H1 (cell line): ENCODE results near the gene BARX1. TPM values are rescaled to one million over a fixed set of nuclear protein-coding genes. Genes with fewer than 3 reads are reported as not detected.

Experiments used
- CTCF ChIA-PET: fragments of 300-600 bp; sonication (Branson Sonifier 250); formaldehyde crosslinking; loops from one replicate; lab custom pipeline; 2021; ENCODE audit not compliant: partially characterized antibody; lab: Charles Lee
- POLR2A ChIA-PET: fragments of 300-600 bp; sonication (Branson Sonifier 250); formaldehyde crosslinking; loops from one replicate; lab custom pipeline; 2021; ENCODE audit warnings: inconsistent platforms; ENCODE audit not compliant: partially characterized antibody; lab: Charles Lee
- DNase-seq, 2 experiments: peaks; one replicate each; pipeline versions ENCODE4 v3.0.0 to v3.0.0-alpha.2; 2010 to 2022; ENCODE audit warnings: low spot score in 2 of 2, low read depth in 1 of 2, mixed read lengths in 1 of 2
- FAIRE-seq: peaks from 2 replicates; lab custom pipeline; 2011; peaks lifted over from hg19 to GRCh38; lab: Jason Lieb, UNC
- H2AFZ ChIP-seq: 2 replicates; pipeline ENCODE4 v1.8.1; 2012; ENCODE audit warnings: low read length, inconsistent platforms
- H2AK5ac ChIP-seq: 2 replicates; pipeline ENCODE4 v1.6.1; 2013; ENCODE audit warnings: low read depth, low read length
- H2BK120ac ChIP-seq: replicated peaks from 2 replicates; pipeline ENCODE3; 2013; ENCODE audit warnings: low read depth, low read length, inconsistent platforms
- H2BK12ac ChIP-seq: 2 replicates; pipeline ENCODE4 v1.6.1; 2013; ENCODE audit warnings: low read depth, low read length
- H2BK15ac ChIP-seq: 2 replicates; pipeline ENCODE4 v1.6.1; 2013; ENCODE audit warnings: low read length
- H2BK20ac ChIP-seq: 2 replicates; pipeline ENCODE4 v1.6.1; 2013; ENCODE audit warnings: low read length
- H2BK5ac ChIP-seq: 2 replicates; pipeline ENCODE4 v1.6.1; 2013; ENCODE audit warnings: low read depth, low read length
- H3K14ac ChIP-seq: 2 replicates; pipeline ENCODE4 v1.6.1; 2013; ENCODE audit warnings: inconsistent platforms; ENCODE audit not compliant: insufficient read length
- H3K18ac ChIP-seq: 2 replicates; pipeline ENCODE4 v1.6.1; 2013; ENCODE audit warnings: low read length; ENCODE audit errors: extremely low read depth
- H3K23ac ChIP-seq: 2 replicates; pipeline ENCODE4 v1.6.1; 2013; ENCODE audit warnings: inconsistent platforms; ENCODE audit not compliant: insufficient read length
- H3K23me2 ChIP-seq: 2 replicates; pipeline ENCODE4 v1.6.1; 2013; ENCODE audit warnings: low read depth, low read length
- H3K27ac ChIP-seq: 2 replicates; pipeline ENCODE4 v1.6.1; 2011; ENCODE audit warnings: low read depth, low read length, inconsistent platforms
- H3K27me3 ChIP-seq, 4 experiments: replicated peaks in 1 of 4; 1 replicate in 1 of 4; 2 replicates in 3 of 4; pipeline versions ENCODE4 v1.6.1 to v1.8.1; 2011 to 2013; ENCODE audit warnings: low read length in 3 of 4, mild to moderate bottlenecking in 3 of 4, inconsistent platforms in 2 of 4, mixed read lengths in 2 of 4, moderate library complexity in 1 of 4; ENCODE audit not compliant: control insufficient read depth in 3 of 4, insufficient read depth in 3 of 4; ENCODE audit errors: extremely low read depth in 1 of 4
- H3K36me3 ChIP-seq, 4 experiments: 2 replicates each; pipeline versions ENCODE4 v1.6.1 to v1.8.1; 2011 to 2013; ENCODE audit warnings: mild to moderate bottlenecking in 4 of 4, low read length in 3 of 4, moderate library complexity in 2 of 4, control low read depth in 1 of 4, inconsistent platforms in 1 of 4; ENCODE audit not compliant: insufficient read depth in 4 of 4, control insufficient read depth in 2 of 4
- H3K4ac ChIP-seq: replicated peaks from 2 replicates; pipeline ENCODE3; 2013; ENCODE audit warnings: low read length, low read depth, mixed read lengths, inconsistent platforms; ENCODE audit not compliant: insufficient read length
- H3K4me1 ChIP-seq, 4 experiments: replicated peaks in 1 of 4; 1 replicate in 1 of 4; 2 replicates in 3 of 4; pipeline versions ENCODE4 v1.6.1 to v1.8.1; 2011 to 2013; ENCODE audit warnings: low read length in 3 of 4, inconsistent platforms in 2 of 4, mixed read lengths in 1 of 4; ENCODE audit not compliant: insufficient read depth in 4 of 4, control insufficient read depth in 3 of 4
- H3K4me2 ChIP-seq, 2 experiments: 2 replicates each; pipeline versions ENCODE4 v1.6.1 to v1.8.1; 2011 to 2013; ENCODE audit warnings: low read depth in 2 of 2, low read length in 2 of 2, control low read depth in 1 of 2, inconsistent platforms in 1 of 2, mild to moderate bottlenecking in 1 of 2; ENCODE audit not compliant: insufficient read depth in 1 of 2
- H3K4me3 ChIP-seq, 4 experiments: fragments of 200-600, 300-600 bp in 1 of 4; sonication (generic), shearing (Covaris generic), sonication (Bioruptor Twin) in 1 of 4; 2 replicates each; pipeline versions ENCODE4 v1.5.1 to v1.8.1; 2011 to 2016; ENCODE audit warnings: low read length in 4 of 4, low read depth in 3 of 4, control low read depth in 2 of 4, inconsistent platforms in 2 of 4, mild to moderate bottlenecking in 2 of 4, mixed read lengths in 1 of 4, moderate library complexity in 1 of 4; ENCODE audit not compliant: insufficient read depth in 2 of 4; ENCODE audit errors: extremely low read depth in 1 of 4
- H3K56ac ChIP-seq: replicated peaks from 2 replicates; pipeline ENCODE3; 2013; ENCODE audit warnings: low read depth, mild to moderate bottlenecking, mixed read lengths, low read length, inconsistent platforms; ENCODE audit not compliant: insufficient read length
- H3K79me1 ChIP-seq: 2 replicates; pipeline ENCODE4 v1.6.1; 2013; ENCODE audit warnings: low read depth, low read length, control low read depth
- H3K79me2 ChIP-seq, 2 experiments: 2 replicates each; pipeline versions ENCODE4 v1.6.1 to v1.8.1; 2012 to 2013; ENCODE audit warnings: low read length in 2 of 2, mild to moderate bottlenecking in 2 of 2, inconsistent platforms in 1 of 2; ENCODE audit not compliant: insufficient read depth in 2 of 2, control insufficient read depth in 1 of 2
- H3K9ac ChIP-seq, 4 experiments: replicated peaks in 1 of 4; 1 replicate in 1 of 4; 2 replicates in 3 of 4; pipeline versions ENCODE4 v1.6.1 to v1.8.1; 2011 to 2013; ENCODE audit warnings: low read depth in 3 of 4, low read length in 3 of 4, control low read depth in 2 of 4, mild to moderate bottlenecking in 2 of 4, moderate library complexity in 2 of 4, inconsistent platforms in 1 of 4; ENCODE audit errors: extremely low read depth in 1 of 4
- H3K9me3 ChIP-seq, 2 experiments: 2 replicates each; pipeline versions ENCODE4 v1.6.1 to v1.8.1; 2012 to 2013; ENCODE audit warnings: mild to moderate bottlenecking in 2 of 2, moderate library complexity in 2 of 2, control low read depth in 1 of 2, inconsistent platforms in 1 of 2, low read depth in 1 of 2, low read length in 1 of 2, mixed read lengths in 1 of 2; ENCODE audit not compliant: insufficient read depth in 2 of 2
- H4K20me1 ChIP-seq, 2 experiments: replicated peaks in 1 of 2; 2 replicates each; pipeline versions ENCODE3 to v1.8.1; 2011 to 2013; ENCODE audit warnings: inconsistent platforms in 2 of 2, low read length in 2 of 2, mild to moderate bottlenecking in 1 of 2; ENCODE audit not compliant: insufficient read depth in 2 of 2, control insufficient read depth in 1 of 2
- H4K5ac ChIP-seq: 2 replicates; pipeline ENCODE4 v1.6.1; 2013; ENCODE audit warnings: low read length, low read depth, mixed read lengths, inconsistent platforms; ENCODE audit not compliant: insufficient read length
- H4K8ac ChIP-seq: 2 replicates; pipeline ENCODE4 v1.8.0; 2013; ENCODE audit warnings: mild to moderate bottlenecking, moderate library complexity, low read length, inconsistent platforms; ENCODE audit not compliant: insufficient read depth; ENCODE audit errors: extremely low read depth
- H4K91ac ChIP-seq: replicated peaks from 2 replicates; pipeline ENCODE3; 2013; ENCODE audit warnings: low read length, mixed read lengths, inconsistent platforms; ENCODE audit not compliant: insufficient read length
- CREB1 ChIP-seq: IDR thresholded peaks from 2 replicates; pipeline ENCODE4 v1.6.1; 2012; ENCODE audit warnings: inconsistent platforms
- KDM5A ChIP-seq: fragments of 200-600 bp; IDR thresholded peaks from 2 replicates; pipeline ENCODE4 v1.7.1; 2012; ENCODE audit warnings: mild to moderate bottlenecking, low read length, inconsistent platforms, mixed read lengths
- NANOG ChIP-seq: IDR thresholded peaks from 2 replicates; pipeline ENCODE4 v1.6.1; 2011; ENCODE audit warnings: low read length, low read depth, mild to moderate bottlenecking, inconsistent platforms; ENCODE audit not compliant: insufficient read depth, poor library complexity, severe bottlenecking
- SIN3A ChIP-seq, 2 experiments: IDR thresholded peaks in 1 of 2; conservative IDR thresholded peaks in 1 of 2; 2 replicates each; pipeline ENCODE4 v1.6.1; 2011 to 2012; ENCODE audit warnings: low read length in 2 of 2, improper control_type of control experiment in 1 of 2, low read depth in 1 of 2, mild to moderate bottlenecking in 1 of 2
- TBP ChIP-seq: IDR thresholded peaks from 2 replicates; pipeline ENCODE4 v1.6.1; 2011; ENCODE audit warnings: low read depth, low read length, improper control_type of control experiment
- WGBS, 2 experiments: shearing (Covaris generic) in 1 of 2; methylation state at CpG; one replicate each; pipeline versions ENCODE4 v1.1.6 to v1.1.7; 2013 to 2015; ENCODE audit warnings: low lambda C conversion rate in 2 of 2, mixed read lengths in 2 of 2, inconsistent platforms in 1 of 2, low coverage in 1 of 2, missing lambda C conversion rate in 1 of 2; ENCODE audit not compliant: insufficient replicate concordance in 2 of 2, insufficient coverage in 1 of 2, insufficient read length in 1 of 2; ENCODE audit errors: extremely low coverage in 1 of 2, missing lambda C conversion rate in 1 of 2; 5-methylcytosine and 5-hydroxymethylcytosine counted together
- polyA plus RNA-seq, 7 experiments: library from polyadenylated mRNA; depleted of rRNA in 3 of 7; stranded (reverse) in 5 of 7; unstranded in 2 of 7; fragments of >200 nt in 5 of 7; fragments of 200-250 nt in 2 of 7; gene quantifications; 1 replicate in 5 of 7; 2 replicates in 1 of 7; 4 replicates in 1 of 7; pipeline versions ENCODE4 v1.2.1 to v1.2.3, GENCODE V29; 2011 to 2013; ENCODE audit warnings: missing spikeins in 2 of 7, mixed read lengths in 2 of 7
- total RNA-seq: library from RNA; stranded (reverse); fragmentation: NEBNext Ultra II Directional; extraction: Animal tissue kit (Norgen Biotek cat#: 25700); gene quantifications from 2 replicates; pipeline ENCODE4 v1.2.1, GENCODE V29; 2021
- TF ChIP-seq, protein P1 (sequence below): IDR thresholded peaks from 2 replicates; pipeline ENCODE4 v1.6.1; 2012; ENCODE audit warnings: inconsistent platforms
- TF ChIP-seq, protein P2 (sequence below): IDR thresholded peaks from 2 replicates; pipeline ENCODE4 v1.6.1; 2012; ENCODE audit warnings: low read length, inconsistent platforms

The BARX1 gene
- total and polyA plus RNA-seq, 2 of the 8 experiments (the other 6 are each of a cell fraction or from before 2014, with no cell fraction given) = 0.79 to 2.6 TPM

DNA sequence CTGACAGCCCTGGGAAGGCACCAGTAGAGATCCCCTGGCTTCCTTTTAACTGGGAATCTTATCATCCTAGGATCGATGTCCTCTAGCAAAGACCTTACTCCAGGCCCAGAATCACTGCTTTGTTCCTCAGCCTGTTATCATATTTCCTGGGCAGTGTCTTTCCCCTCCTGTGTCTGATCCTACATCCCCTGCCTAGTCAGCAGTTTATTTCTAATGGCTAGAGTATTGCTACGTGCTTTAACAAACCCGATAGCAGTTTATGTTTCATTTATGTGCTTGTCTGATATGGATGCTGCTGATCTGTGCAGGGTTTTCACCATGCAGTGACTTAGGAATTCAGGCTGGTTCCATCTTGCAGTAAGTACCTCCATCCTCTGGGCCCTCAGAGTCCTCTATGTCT lies 20.9 kb upstream of the BARX1 start:
- no peak overlapping the region for H2BK120ac ChIP-seq
- DNase-seq (peak in 1 of 2 experiments; percentile 27), FAIRE-seq (no peak)
- H3K14ac ChIP-seq = no peak overlapping the region
- H2BK5ac ChIP-seq = no peak overlapping the region
- H3K23me2 ChIP-seq = no peaks in the 10 kb centered on the region; the same call in 1 of the 2 replicates
- no peak overlapping the region for H3K27ac ChIP-seq
- no peaks in the 10 kb centered on the region for H3K27me3 ChIP-seq
- H3K36me3 ChIP-seq = no peaks in the 10 kb centered on the region
- no peak overlapping the region for H4K91ac ChIP-seq
- H4K5ac ChIP-seq = no peak overlapping the region
- H3K79me2 ChIP-seq = no peaks in the 10 kb centered on the region
- H2BK12ac ChIP-seq = no peak overlapping the region
- no peak overlapping the region for H3K9ac ChIP-seq
- no peak overlapping the region for H2BK20ac ChIP-seq
- H3K4me3 ChIP-seq = no peak overlapping the region
- WGBS, 2 experiments = 91% methylated on average over 3 of the region's 3 CpGs; no CpG with 5 or more reads in 1 of the 2 experiments
- H3K9me3 ChIP-seq = peaks cover 4 to 5% of the 10 kb centered on the region in 2 experiments; a peak in 1 of 4 replicates
- H3K4ac ChIP-seq = no peak overlapping the region
- H3K4me1 ChIP-seq = no peaks in the 10 kb centered on the region
- H4K8ac ChIP-seq = no peak overlapping the region
- H2BK15ac ChIP-seq = no peak overlapping the region
- ChIA-PET CTCF (interaction anchor here (0.6 to 7.3 kb wide), 7 partner anchors 10 to 294 kb away, joined by 3 to 53 read pairs (median 4); no protein-coding TSS in a partner anchor), POLR2A (no interaction called here)
- no peak overlapping the region for H2AFZ ChIP-seq
- H3K79me1 ChIP-seq = no peaks in the 10 kb centered on the region
- H4K20me1 ChIP-seq = no peaks in the 10 kb centered on the region
- H2AK5ac ChIP-seq = no peak overlapping the region
- no peak overlapping the region for H3K4me2 ChIP-seq
- no peak overlapping the region for H3K23ac ChIP-seq
- no peak overlapping the region for H3K18ac ChIP-seq
- no peak overlapping the region for H3K56ac ChIP-seq
- TF ChIP-seq SIN3A (conservative IDR thresholded peaks at IDR 0.05 in 1 of 2, IDR thresholded peaks at IDR 0.05 in 1 of 2; ENCODE audit: low read depth in 1 of 2, low read length in 2 of 2) (no peak), KDM5A (no peak), NANOG (no peak), TBP (no peak), CREB1 (no peak)
- TF ChIP-seq, protein P1, sequence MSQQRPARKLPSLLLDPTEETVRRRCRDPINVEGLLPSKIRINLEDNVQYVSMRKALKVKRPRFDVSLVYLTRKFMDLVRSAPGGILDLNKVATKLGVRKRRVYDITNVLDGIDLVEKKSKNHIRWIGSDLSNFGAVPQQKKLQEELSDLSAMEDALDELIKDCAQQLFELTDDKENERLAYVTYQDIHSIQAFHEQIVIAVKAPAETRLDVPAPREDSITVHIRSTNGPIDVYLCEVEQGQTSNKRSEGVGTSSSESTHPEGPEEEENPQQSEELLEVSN = no peak
- TF ChIP-seq, protein P2, sequence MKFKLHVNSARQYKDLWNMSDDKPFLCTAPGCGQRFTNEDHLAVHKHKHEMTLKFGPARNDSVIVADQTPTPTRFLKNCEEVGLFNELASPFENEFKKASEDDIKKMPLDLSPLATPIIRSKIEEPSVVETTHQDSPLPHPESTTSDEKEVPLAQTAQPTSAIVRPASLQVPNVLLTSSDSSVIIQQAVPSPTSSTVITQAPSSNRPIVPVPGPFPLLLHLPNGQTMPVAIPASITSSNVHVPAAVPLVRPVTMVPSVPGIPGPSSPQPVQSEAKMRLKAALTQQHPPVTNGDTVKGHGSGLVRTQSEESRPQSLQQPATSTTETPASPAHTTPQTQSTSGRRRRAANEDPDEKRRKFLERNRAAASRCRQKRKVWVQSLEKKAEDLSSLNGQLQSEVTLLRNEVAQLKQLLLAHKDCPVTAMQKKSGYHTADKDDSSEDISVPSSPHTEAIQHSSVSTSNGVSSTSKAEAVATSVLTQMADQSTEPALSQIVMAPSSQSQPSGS = no peak
